ENCODE measurements around the gene NXNL1. TPM values are rescaled to one million over a fixed set of nuclear protein-coding genes. Genes with fewer than 3 reads are reported as not detected.

Gene NXNL1
- total and polyA plus RNA-seq, 2 of the 4 experiments (the other 2 are of a cell fraction) = not detected

- Histone ChIP-seq H3K18ac (ENCODE audit: low read depth, low read length) (peak overlapping the region; percentile 12; the same call in 1 of the 2 replicates), H2BK20ac (ENCODE audit: low read depth, low read length) (peak overlapping the region; percentile 65), H3K14ac (replicated peaks; ENCODE audit: low read depth, low read length) (peak overlapping the region; percentile 69), H3K23ac (ENCODE audit: low read depth, low read length) (no peak overlapping the region), H3K4me1 (ENCODE audit: control insufficient read depth, insufficient read depth, low read length) (peaks cover 10% of the 10 kb centered on the region), H2BK5ac (ENCODE audit: low read depth, low read length, poor library complexity, severe bottlenecking) (peak overlapping the region; percentile 20), H3K27ac (ENCODE audit: insufficient read depth, low read length) (peak overlapping the region; percentile 46), H3K4me2 (ENCODE audit: low read depth, low read length) (peak overlapping the region; percentile 84), H3K27me3 (ENCODE audit: control insufficient read depth, insufficient read depth, low read length) (no peaks in the 10 kb centered on the region), H2AK9ac (replicated peaks; ENCODE audit: low read depth, low read length, poor library complexity) (peak overlapping the region; percentile 86), H4K91ac (ENCODE audit: insufficient read depth, low read depth, low read length) (peak overlapping the region; percentile 54; the same call in 1 of the 2 replicates), H4K5ac (ENCODE audit: low read depth, low read length) (peak overlapping the region; percentile 13; the same call in 1 of the 2 replicates), H4K8ac (ENCODE audit: low read depth in 2 of 2, low read length in 2 of 2) (peak overlapping the region; percentile 53 to 87; a peak in 3 of 4 replicates), H2AK5ac (ENCODE audit: low read depth, low read length) (peak overlapping the region; percentile 60; the same call in 1 of the 2 replicates), H3K9me1 (ENCODE audit: insufficient read depth, low read length) (no peaks in the 10 kb centered on the region), H3K9me3 (ENCODE audit: control insufficient read depth, insufficient read depth, low read length) (no peaks in the 10 kb centered on the region), H2BK15ac (ENCODE audit: low read depth, low read length) (peak overlapping the region; percentile 45; the same call in 1 of the 3 replicates), H2AFZ (replicated peaks; ENCODE audit: low read length, poor library complexity) (peak overlapping the region; percentile 98), H2BK120ac (ENCODE audit: low read depth, low read length) (peak overlapping the region; percentile 57), H3K9ac (ENCODE audit: low read depth, low read length) (peak overlapping the region; percentile 34), H3K4me3 (ENCODE audit: insufficient read depth, low read depth, low read length) (peak overlapping the region; percentile 59), H3K36me3 (ENCODE audit: control insufficient read depth, insufficient read depth, low read length) (no peaks in the 10 kb centered on the region), H3K56ac (ENCODE audit: extremely low read depth, insufficient read depth, low read length) (no peak overlapping the region), H4K20me1 (ENCODE audit: insufficient read depth, low read length) (peaks cover 6% of the 10 kb centered on the region; the same call in 1 of the 2 replicates), H3K79me1 (ENCODE audit: low read depth in 1 of 2, low read length in 2 of 2) (peaks cover 4 to 37% of the 10 kb centered on the region in 2 experiments; a peak in 3 of 4 replicates), H3K4ac (ENCODE audit: low read depth, low read length) (peak overlapping the region; percentile 80)
- peak; percentile 67 for ATAC-seq (ENCODE audit: low read depth)
- WGBS, 2 experiments (ENCODE audit: extremely low coverage in 2 of 2, insufficient read length in 1 of 2) = 0% methylated on average over 12 of the region's 31 CpGs; no CpG with 5 or more reads in 1 of the 2 experiments
- no TSS peak for BruUV-seq (replicated peaks)
- ChIA-PET CTCF (interaction anchor here (1.0 kb wide), 1 partner anchor 42 kb away, joined by 3 read pairs; no protein-coding TSS in a partner anchor), POLR2A (ENCODE audit: unreplicated experiment) (no interaction called here)
- dilution Hi-C loops (cut with HindIII; ENCODE audit: low sequenced_read_pairs, unreplicated experiment) = no loop called here
- in situ Hi-C loops (cut with MboI; ENCODE audit: low sequenced_read_pairs) = no loop called here
- TF ChIP-seq RAD21 (IDR thresholded peaks at IDR 0.05; ENCODE audit: low read length) (no peak), MXI1 (IDR thresholded peaks at IDR 0.05; ENCODE audit: borderline replicate concordance, low read depth, low read length) (peak; percentile 90), USF2 (IDR thresholded peaks at IDR 0.05; ENCODE audit: low read depth, low read length) (peak; percentile 27), CHD1 (IDR thresholded peaks at IDR 0.05; ENCODE audit: low read depth, low read length) (no peak), CTCF (conservative IDR thresholded peaks at IDR 0.05; ENCODE audit: low read depth, low read length) (no peak)
- intact Hi-C loops (cut with micrococcal nuclease) = loop anchor here (1.0 kb wide), 1 partner anchor 42 kb away; the partner anchor contains the start of gene PGLS
- DNase-seq = peak; percentile 89
These were observed 8.8 kb upstream of the NXNL1 start for GRCh38 chr19:17469481-17470067.

Data from IMR-90 (cell line).